ENCODE results near the gene SEMA3B.
"Not testable (repeated sequence)": the region's sequence is repeated elsewhere in the genome, so short reads cannot be mapped to it uniquely, and the experiment has no call there.

The SEMA3B gene

GRCh38 chr3:50238549-50239026 is 30.4 kb upstream of the SEMA3B start:
- DNase-seq = no peak

DNA sequence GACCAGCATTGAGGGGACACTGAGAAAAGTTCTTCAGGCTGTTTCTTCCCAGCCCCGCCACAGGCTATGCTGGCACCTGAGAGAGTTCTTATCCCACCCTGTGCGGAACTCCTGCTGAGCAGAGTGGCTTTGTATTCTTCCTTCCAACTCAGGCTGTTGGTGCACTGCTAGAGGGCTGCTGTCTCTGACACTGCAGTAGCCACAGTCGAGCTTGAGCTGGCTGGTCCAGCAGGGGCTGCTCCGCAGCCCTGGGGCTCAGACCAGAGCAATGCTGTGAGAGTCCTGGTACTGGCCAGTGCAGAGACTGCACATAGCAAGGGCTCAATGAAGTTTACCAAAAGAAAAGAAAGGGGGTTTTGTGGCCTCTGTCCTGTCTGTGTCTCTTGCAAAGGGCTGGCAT is 29.3 kb upstream of the SEMA3B start:
- DNase-seq = no peak

GRCh38 chr3:50241163-50241562 is 27.8 kb upstream of the SEMA3B start:
- no peak for DNase-seq

- no peak for DNase-seq
These were observed 27.1 kb upstream of the SEMA3B start for GRCh38 chr3:50241713-50242380.

DNA sequence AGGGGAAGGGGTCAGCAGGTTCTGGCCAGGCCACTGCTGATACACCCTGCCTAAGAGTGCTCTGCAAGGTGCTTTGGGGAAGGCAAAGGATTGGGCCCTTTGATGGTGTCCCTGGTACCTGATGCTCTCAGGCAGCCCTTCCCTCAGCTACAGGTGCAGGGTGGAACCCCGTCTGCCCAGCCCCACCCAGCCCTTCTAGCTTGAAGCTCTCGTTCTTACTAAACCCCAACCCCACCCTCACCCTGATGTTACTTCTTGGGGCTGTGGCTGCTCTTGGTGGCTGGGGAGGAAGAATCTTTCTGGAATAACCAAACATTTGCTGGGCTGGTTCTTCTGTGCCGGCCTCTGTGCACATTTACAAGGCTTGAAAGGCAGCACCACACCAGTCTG is 26.6 kb upstream of the SEMA3B start:
- no peak for DNase-seq

DNA sequence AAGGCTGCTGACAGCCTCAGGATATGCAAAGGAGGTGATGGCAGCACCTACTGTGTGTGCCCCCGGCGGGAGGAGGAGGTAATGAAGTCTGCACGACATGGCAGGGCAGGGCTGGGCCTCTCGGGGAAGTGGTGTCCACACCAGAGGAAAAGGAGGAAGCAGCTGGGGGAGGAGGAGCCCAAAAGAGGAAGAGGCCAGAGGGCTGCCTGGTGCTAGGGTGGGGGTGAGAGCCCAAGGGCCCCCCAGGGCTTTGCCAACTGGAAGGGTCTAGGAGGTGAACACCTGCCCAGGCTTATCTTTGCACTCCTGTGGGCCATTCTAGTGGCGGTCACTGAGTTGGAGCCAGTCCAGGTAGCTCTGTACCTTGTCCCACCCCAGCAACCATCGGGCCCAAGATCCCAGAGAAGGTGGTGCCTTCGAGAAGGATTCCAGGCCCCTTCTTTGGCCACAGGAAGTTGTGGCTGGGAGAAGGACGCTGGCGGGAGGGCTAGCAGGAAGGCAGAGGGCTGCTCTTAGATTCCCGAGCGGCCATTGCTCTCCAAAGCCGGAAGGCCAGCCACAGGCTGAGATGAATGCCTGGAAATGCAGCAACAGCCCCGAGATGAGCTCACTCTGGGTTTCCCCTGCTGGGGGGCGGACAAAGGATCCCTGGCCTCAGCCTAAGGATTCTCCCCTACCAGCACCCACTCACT is 25.9 kb upstream of the SEMA3B start:
- DNase-seq = no peak

GRCh38 chr3:50243543-50243895 is 25.4 kb upstream of the SEMA3B start:
- DNase-seq = no peak

DNA sequence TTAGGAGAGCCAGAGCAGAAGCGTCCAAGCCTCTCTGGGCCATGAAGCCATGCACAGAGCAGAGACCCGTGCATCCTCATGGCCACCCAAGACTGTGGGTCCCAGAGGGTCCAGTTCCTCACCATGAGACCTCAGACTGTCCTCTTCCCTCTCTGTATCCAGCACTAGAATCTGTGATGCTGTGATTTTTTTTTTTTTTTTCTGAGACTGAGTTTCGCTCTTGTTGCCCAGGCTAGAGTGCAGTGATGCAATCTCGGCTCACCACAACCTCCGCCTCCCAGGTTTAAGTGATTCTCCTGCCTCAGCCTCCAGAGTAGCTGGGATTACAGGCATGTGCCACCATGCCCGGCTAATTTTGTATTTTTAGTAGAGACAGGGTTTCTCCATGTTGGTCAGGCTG is 24.1 kb upstream of the SEMA3B start:
- not testable (repeated sequence) for DNase-seq

DNA sequence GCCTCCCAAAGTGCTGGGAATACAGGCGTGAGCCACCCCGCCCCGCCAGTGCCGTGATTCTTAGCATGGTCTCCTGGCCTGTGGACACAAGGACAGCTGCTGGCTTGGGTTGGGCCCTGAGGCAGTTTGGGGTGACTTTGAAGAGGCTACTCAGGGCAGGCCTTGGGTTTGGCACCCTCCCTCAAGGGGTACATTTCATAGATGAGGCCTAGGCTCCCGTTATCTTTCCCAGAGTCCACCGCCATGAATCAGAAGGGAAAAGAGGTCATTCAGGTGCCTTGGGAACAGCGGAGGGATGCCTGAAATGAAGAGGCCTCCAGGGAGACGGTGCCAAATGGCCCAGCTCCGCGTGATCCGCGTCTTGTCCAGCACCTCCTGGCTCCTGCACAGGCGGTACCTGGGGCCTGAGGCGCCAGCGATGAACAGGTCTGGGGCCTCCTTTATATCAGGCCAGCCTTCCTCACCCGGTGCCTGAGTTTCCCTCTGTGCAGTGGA is 23.6 kb upstream of the SEMA3B start:
- DNase-seq = no peak

- DNase-seq = peak; percentile 35
These were observed 23.0 kb upstream of the SEMA3B start for GRCh38 chr3:50245831-50246516.

DNA sequence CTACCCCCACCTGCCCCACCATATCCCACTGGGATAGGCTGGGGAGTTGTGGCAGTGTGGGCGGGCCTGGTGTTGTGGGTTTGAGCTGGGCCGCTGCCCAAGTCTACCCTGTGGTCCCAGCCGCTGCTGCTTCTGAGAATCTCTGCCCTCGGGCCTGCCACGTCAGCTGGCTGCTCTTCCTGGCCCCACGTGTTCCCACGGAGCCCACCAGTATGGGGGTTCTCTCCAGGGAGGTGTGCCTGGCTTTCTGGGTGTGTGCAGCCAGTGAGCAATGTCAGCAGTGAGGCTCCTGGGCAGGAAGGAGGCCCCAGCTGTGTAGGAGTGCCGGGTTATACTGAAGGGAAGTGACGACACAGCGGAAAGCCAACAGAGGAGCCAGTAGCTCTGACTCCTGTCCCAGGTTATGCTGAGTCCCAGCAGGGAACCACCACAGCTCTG is 22.4 kb upstream of the SEMA3B start:
- DNase-seq = no peak

DNA sequence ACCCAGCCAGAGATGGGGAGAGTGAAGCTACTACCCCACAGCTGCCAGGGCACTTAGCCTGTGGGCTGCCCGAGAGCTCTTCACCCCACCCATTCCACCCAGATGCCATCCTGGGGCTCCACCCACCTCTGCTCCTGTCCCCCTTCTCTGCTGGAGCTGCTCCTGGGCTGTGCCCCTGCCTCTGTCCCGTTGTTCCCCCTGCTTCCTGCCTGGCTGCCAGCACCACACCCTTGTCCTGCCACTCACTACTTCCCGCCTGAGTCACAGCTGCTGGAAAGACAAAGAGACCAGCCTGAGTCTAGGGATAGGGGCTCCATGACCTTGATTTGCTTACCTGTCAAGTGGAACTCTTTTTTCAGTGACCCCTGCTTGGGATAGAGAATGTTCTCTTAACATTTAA is 20.6 kb upstream of the SEMA3B start:
- peak; percentile 23 for DNase-seq

DNA sequence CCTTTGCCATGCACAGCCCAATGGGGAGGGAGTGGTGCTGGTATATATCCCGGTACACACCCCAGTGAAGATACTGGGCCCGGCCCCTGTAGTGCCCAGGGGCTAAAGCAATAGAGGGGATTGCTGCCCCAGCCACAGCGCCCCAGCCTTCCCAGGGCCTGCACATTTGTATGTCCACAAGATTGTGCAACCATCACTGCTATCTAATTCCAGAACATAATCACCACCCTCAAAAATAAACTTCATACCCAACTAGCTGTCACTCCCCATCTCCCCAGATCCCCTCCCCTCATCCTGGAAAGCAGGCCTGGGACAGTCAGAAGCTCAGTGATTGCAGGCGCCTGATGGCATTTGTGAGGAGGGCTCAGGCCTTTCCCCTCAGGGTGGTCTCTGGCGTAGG is 19.5 kb upstream of the SEMA3B start:
- no peak for DNase-seq

GRCh38 chr3:50250514-50250913 is 18.4 kb upstream of the SEMA3B start:
- no peak for DNase-seq

GRCh38 chr3:50251220-50251619 is 17.7 kb upstream of the SEMA3B start:
- no peak for DNase-seq

DNA sequence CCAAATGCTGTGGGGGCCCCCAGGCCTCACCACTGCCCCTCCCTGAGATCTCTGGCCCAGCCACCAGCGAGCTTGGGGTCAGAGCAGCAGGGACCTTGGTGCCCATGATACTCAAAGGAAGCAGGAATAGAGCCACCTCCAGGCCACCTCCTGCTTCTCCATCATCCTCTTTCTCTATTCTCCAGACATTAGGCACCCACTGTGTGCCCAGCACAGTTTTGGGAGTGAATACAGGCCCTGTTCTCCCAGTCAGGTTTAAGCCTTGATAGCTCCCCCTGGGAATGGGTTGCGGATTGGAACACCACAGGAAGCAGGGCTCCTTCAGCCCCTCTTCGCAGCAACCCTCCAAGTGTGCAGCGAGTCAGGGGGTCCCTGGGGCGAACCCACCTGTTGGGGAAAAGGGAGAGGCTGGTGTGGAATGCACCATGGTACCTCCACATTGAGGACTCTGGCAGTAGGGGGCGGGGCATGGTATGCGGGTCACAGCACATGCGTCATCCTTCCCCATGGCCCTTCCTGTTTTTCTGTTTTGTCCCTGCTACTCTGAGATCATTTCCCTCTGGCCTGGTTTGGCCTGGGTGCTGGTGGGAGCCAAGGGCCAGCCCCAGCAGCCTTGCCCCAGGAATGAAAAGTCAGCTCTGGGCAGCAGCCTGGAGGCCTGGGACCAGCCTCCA is 14.2 kb upstream of the SEMA3B start:
- DNase-seq = no peak

DNA sequence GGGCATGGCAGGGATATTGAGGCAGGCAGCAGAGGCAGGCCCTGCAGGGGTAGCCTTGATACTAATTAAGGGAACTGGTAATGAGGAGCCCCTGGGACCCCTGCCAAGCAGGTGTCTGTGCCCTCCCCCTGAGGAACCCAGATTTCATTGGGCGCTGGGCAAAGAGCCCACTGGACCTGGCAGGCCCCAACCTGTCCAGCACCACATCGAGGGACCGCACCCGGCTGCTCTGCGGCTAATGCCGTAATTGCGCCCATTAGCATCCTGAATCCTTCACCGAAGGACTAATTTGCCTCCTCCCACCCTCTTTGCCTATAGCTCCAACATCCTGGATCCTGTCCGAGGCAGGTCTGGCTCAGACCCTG is 13.7 kb upstream of the SEMA3B start:
- DNase-seq = no peak

- DNase-seq = no peak
These were observed 11.7 kb upstream of the SEMA3B start for GRCh38 chr3:50256978-50257890.

GRCh38 chr3:50258029-50258680 is 10.8 kb upstream of the SEMA3B start:
- no peak for DNase-seq

DNA sequence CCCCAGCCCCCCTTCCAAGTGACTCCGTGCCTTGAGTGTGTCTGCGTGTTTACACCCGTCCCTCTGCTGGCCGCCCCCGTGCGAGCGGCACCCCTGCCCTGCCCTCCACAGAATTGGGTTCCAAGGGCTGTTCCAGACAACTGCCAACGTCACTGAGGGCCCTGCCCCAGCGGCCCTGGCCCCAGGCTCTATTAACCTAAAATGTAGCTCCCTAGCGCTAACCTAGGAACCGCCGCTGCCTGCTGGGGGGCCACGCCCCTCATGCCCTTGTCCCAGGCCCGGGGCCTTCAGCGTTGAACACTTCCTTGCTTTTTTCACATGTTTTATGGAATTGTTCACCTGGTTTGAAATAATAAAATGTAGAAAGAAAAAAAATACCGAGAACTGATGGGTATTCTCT is 10.0 kb upstream of the SEMA3B start:
- DNase-seq = no peak

GRCh38 chr3:50259432-50260026 is 9.4 kb upstream of the SEMA3B start:
- DNase-seq = no peak
